Measurements from ENCODE around the gene ETV3.

ETV3 gene

DNA sequence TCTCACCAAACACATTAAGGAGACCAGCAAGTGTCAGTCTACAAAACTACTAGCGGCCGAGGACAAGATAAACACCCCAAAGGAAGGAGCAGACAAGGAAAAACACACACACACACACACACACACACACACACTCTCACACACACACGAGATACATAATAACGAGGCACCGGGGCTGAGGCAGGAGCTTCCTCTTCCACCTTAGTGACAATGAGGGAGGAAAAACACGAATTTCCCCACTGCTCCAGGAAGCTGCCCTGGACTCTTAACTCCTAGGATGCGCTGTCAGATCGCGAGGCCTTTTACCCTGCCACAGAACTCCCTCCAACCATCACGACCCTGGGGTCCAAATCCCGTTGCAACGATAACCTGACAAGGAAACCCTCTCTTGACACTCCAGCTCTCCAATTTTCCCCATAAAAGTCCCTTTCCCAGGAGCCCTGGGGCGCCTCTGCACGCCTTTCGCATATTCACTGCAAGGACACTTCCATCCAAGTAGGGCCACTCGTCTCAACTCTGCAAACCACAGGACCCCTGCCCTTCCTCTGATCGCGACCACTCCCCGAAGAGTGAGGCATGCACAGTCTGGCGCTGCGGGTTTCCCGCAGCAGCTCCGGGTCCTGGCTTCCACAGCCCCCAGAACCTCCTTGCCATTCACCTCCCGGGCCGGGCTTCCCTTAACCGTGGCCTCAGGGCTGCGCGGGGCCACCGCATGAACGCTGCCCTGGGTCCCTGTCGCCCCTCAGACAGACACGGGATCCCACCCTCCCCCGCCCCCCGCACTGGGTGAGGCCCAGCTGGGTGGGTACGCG, 581 bp downstream of the ETV3 start:
- no peak for DNase-seq

DNA sequence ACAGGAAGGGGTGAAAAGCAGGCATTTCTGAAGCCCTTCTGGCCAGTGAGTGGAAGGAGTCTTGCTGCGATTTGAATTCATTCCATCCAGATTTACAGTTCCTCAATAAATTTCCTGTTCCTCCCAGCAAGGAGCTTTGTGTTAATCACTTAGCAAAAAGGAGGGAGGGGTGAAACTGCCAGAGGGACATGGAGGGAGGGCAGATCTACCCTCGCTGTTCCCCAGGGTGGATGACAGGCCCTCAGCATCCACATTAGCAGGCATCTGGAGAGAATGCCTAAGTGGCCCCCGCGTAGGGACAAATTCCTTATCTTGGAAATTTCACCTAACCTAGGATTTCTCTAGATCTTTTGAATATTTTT, 1.2 kb downstream of the ETV3 start:
- DNase-seq, result no peak

DNA sequence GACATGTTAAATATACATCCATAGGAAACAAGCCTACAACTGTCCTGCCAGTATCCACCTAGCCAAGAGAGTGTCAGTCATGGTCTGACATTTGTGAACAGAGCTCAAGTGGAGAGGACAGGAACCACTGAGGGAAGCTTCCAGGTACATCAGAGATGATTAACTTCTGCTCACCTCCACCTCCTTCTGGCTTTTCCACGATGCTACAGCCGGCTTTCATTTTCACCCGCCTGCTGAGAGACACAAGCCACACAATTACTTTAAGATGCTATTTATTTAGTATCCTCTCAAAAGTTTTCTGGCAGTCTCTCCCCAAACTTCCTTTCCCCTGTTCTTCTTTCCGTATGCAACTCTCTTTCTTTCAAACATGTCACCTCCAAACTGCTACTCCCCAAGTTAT, 2.1 kb downstream of the ETV3 start:
- no peak for DNase-seq

DNA sequence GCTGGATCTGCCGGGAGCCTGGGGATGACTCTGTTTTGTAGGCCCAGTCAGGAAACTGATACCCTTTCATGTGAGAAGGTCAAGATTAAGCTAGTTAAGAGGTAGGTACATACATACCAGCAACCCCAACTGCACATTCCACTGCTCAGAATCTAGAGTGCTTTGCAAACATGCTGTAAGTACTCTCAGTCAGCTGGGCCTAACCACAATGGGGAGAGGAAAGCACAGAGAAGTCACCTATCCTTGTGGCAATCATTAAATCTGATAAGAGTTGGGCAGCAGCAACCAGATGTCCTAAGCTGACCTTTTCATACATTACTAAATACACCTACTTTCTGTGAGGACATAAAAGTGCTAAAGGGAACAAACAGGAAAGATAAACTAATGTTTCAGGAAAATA, 2.5 kb downstream of the ETV3 start:
- no peak for DNase-seq

DNA sequence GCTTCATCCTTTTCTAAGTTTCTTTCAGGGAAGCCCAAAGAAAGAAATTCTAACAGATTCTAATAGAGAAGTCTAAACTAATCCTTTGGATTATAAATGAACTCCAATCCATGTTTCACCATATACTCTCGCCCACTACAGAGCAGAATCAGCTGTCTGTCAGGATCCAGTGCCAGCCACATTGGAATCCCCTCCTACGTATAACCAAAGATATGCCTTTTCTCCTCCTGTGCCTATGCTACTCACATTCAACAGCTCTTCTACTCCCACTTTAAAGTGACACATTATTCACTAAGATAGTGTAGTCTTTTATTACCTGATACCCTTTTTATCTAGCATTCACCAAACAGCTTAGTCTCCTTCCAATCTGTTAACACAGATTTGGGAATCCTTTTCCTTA, 3.1 kb downstream of the ETV3 start:
- no peak for DNase-seq

DNA sequence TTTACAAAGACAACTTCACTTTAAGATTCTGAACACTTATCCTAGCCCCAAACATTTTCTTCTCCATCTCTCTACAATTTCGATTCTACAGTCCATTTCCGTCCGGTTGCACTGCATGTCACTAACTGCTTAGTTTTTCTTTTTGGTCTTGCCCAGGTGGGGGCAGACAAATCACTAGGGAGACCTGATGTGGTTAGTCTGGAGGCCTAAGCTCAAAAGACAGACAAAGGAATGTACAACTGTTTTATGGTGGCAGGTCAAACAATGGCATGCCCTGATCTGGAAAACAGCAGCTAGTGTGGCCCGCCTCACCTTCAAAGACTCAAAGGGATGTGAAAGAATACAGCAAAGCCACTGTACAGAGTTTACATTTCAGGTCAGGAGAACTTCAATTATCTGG, 3.8 kb downstream of the ETV3 start:
- DNase-seq, result no peak

DNA sequence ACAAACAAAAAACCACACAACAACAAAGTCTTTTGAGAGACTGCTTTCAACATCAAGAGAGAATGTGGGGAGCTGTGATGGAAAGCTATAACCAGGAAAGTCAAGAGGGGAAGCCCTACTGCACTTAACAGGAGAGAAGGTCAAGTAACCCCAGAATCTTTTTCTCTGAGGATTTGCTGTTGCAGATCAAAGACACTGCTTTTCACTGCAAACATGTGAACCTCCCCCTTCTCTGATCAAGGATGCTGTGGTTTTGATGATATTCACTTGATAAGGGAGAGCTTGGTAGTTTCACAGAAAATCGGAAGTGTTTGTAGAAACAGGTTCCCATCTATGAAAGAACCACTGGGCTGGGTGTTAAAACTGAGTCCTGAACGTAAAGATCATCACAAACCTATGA, 4.8 kb downstream of the ETV3 start:
- DNase-seq, result no peak

DNA sequence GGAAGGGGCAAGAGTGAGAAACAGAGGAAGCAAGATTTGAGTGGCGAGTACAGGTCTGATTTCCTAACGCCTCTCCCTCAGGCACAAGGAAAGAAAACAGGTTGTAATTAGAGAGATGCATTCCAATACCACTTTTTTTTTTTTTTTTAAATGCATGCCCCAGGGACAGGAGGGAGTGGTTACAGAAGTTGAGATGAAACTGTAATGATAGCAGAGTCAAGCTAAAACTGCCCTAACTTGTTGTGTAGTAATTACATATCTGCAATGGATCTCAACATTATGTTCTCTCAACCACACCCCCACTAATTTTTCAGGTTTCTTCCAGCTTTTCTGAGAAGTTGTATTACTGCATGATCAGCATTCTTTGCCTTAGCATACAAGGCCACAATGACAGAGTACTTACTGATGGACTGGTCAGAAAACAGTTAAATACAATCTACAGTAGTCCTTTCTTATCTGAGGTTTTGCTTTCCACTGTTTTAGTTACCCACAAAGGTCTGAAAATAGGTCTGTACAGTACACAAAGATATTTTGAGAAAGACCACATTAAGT, 5.5 kb downstream of the ETV3 start:
- DNase-seq, result no peak

DNA sequence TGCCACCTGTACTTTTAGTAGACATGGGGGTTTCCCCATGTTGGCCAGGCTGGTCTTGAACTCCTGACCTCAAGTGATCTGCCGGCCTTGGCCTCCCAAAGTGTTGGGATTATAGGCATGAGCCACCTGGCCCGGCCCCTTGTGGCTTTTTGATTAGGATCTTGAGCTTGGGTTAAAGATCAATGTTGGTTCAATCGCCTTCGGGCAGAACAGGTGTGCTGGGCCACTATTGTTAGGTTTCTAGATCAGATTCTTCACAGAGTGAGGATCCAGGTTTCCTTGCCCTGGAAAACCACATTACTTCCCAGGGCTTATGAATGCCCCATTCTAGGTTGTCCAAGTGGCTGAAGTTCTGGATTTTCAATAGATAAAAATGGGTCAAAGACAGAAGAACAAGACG, 6.1 kb downstream of the ETV3 start:
- DNase-seq, result no peak

DNA sequence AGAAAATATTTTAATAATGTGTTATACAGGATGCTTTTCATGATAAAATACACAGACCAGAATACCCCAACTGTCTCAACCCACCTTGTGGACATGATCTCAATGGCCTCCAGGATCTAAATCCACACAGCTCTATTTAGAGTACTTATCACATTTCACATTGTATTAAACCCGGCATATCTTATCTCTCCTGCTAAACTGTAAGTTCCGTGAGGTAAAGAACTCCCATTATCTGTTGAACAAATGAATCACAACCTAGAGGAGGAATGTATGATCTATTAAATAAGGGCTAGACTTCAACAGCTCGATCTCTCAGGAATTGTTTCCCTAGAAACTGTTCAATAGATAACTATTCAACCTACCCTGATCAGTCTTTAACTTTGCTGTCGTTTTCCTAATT, 6.9 kb downstream of the ETV3 start:
- no peak for DNase-seq

DNA sequence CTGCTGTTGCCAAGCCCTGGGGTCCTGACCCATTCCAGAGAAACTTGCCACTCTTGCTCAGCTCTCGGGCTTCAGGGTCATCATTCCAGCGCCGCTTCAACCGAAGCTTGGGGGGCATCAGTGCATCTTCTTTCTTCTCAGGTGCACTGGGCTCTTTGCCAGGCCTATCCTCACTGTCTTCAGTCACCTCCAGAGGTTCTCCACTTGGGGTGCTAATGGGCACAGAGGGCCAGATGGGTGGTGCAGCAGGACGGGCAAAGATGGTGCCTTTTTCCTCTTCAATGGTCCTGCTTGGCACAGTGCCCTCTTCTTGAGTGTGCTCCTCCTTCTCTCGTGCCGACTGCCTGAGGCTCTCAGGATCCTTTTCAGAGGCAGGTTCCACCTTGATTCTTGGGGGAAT, 13.3 kb downstream of the ETV3 start:
- DNase-seq, result no peak

DNA sequence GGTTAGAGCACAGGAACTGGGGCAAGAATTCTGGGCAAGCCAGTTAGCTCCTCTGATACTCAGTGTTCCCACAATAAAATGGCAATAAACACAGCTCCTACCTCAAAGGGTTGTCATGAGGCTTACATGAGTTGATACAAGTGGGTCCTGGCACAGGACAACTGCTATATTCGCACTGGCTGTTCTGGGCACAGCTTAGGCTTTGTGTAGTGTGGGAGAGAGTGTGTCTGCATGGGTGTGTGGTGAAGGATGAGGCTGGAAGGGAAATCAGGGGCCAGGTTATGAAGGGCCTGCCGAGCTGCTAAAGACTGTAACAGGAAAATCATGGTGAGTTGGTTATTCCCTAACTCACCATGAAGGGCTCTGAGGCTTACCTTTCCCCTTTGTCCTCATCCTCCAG, 18.7 kb downstream of the ETV3 start:
- DNase-seq, result no peak

DNA sequence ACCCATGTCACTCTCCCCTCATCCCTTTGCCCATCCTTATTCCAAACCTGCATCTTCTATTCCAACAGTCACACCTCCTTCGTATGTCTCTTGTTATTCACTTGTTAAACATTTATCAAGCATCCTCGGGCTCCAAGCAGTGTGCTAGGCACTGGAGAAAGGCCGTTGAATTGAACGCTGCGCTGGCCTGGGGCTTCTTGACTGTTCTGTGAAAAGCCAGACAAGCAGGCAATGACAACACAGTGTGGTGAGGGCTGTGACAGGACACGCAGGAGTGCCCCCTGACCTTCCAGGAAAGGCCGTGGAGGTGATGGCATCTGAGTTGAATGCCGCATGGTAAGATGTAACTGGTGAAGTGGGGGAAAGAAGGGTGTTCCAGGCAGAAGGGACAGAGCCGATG, 19.2 kb downstream of the ETV3 start:
- DNase-seq, result no peak

DNA sequence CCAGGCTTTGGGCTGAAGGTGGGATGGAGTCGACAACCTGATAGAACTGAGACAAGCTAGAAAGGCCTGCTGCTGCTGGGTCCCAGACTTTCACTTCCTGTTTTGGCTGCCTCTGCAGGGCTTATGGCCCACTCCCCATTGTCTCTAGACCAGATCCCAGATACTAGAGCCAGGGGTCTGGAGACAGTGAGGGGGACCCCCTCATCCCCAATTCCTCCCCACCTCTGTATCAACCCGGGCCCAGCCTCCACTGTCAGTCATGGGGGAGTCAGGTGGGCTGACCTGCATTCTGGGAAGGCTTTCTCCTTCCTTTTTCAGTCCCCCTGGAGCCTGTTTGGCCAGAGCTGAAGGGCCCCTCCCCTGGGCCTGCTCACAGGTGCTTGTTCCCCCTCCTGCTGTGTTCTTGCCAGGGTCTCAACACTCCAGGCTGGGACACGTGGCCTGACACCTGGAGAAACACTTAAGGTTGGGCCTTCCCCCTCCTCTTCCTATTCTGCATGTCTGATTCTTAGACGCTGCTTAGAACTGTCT, 20.6 kb downstream of the ETV3 start:
- no peak for DNase-seq

DNA sequence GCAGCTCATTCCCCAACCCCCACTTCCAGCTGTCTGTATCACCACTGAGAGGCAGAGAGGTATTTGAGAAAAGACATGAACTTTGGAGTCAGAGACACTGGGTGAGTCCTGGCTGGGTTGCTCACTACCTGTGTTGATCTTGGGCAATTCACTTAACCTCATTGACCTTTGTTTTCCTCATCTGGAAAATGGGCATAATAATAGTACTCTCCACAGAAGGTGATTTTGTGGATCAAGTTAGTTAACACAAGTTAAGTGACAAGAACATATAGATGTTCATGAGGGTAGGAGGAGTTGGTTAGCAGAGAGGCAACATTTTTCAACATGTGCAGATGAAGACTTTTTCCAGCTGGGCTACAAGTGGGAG, 21.5 kb downstream of the ETV3 start:
- no peak for DNase-seq

DNA sequence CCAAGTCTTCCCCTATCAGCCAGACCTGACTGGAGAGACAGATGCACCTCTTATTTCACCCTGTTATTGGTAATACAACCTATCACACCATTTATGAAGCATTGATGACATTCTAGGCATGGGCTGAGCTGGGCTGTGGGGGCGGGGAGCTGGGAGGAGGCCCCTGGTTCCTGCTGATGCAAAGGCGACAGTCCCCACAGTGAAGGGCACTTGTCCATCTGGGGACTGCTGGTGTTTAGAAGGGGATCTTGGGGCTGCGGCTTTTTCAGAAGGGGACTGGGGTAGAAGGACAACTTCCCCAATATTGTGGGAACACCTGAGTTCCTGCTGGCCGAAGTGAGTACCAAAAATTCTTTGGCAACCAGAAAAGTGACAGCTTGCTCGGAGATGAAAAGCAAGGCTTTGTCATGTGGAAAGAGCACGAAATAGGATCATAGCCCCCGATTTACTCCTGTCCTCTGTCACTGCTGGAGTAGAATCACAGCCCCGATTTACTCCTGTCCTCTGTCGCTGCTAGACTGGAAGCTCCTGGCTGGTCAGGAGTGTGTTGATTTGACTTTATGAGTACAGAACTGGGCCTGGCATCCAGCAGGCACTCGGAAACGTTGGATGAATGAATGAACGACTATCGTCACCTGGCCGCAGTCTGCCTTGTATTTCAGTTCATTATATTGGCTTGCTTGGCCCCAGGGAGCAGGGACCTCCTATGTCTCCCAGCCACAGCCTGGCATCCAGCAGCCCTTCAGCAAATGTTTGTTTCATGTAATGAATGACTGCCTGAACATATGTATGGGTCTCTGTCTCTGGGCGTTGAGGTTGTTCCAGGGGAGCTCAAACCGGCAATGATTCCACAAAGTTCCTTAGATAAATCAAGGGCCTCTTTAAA, 22.1 kb downstream of the ETV3 start:
- no peak for DNase-seq

DNA sequence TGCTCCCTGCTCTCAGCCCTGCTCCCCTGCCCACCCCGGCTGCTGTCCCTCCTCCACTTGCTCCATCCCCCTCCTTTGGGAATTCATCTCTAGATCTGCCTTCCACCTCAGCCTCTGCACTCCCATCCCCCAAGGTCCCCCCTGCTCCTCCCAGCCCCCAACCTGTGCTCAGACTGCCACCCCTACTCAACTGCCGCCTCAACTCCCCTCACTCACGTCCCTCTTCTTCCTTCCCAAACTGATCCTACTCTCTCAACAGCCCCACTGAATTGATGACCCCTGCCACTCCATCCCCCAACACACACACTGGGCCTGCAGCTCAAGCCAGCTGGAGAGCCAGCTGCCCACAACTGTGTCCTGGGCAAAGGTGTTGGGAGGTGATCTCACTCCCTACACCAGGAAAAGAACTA, 22.8 kb downstream of the ETV3 start:
- no peak for DNase-seq

DNA sequence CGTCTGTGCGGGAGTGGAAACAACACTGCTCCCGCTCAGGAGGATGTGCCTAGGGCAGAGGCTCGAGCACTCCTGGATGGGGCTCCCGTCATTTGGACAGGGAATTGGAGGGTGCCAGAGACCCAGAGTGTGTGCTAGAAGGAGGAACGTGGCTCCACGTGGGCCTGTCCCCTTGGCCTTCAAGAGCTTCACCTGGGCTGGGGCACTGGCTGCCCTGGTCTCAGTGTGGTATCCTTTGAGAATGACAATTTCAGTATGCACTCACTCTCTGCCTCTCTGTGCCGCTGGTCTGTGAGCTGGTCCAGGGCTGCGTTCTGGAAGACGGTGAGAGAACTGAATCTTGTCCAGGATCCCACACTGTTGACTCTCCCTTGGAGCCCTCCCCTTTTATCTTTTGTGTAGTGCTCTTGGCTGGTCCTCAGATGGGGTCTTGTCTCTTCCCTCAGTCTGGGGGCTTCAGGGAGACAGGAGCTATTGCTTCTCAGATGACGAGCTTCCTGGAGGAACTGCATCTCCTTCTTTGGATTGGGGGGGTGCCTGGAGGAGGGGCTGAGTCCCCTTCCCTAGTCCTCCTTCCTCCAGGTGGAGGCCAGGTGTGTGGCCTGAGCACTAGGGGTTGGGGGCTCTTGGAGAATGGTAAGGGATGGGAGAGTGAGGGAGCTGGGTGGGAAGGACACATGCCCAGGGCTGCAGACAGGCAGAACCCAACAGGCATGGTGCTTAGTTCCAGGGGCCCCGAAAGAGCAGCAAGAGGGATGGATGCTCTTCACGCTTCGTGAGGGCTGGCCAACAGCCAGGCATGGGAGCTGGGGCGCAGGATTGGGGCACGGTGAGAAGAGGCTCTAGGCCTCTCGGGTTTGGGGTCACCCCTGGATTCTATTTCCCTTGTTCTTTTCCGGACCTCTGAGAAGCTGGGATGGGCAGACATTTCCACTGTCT, 23.7 kb downstream of the ETV3 start:
- DNase-seq, result no peak

DNA sequence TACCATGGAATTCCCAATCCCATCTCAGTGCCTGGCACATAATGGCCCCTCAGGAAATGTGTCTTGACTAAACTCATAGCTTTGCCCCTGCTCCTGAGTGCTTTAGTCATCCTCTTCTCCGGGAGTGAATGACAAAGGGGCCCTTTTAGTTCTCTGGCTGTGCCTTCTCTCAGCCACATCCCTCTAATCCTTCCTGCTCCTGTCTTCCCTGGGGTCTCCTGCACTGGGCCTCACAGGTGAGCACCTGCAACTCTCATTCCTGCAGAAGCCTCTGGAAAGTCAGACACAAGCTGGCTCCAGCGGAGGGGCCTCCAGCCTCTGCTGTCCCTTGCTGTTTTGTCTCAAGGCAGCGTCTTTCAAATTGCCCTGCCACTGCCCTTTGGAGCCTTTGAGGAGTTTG, 24.6 kb downstream of the ETV3 start:
- no peak for DNase-seq

DNA sequence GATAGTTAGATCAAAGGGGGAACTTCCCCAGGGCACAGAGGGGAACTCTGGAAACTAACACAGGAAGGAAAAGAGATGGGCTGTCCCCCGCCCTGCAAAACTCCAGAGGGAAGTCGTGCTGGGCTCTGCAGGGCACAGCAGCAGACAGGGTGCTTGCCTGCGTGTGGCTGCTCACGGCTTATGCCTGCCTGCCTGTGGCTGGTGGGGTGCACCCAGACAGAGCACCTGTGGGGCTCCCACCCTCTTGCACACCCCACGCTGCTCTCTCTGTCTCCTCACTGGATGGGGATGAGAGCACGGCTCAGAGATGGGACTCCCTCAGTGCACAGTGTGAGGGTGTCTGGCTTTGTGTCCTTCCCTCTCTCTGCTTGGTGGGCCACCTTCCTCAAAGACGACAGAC, 25.1 kb downstream of the ETV3 start:
- no peak for DNase-seq

DNA sequence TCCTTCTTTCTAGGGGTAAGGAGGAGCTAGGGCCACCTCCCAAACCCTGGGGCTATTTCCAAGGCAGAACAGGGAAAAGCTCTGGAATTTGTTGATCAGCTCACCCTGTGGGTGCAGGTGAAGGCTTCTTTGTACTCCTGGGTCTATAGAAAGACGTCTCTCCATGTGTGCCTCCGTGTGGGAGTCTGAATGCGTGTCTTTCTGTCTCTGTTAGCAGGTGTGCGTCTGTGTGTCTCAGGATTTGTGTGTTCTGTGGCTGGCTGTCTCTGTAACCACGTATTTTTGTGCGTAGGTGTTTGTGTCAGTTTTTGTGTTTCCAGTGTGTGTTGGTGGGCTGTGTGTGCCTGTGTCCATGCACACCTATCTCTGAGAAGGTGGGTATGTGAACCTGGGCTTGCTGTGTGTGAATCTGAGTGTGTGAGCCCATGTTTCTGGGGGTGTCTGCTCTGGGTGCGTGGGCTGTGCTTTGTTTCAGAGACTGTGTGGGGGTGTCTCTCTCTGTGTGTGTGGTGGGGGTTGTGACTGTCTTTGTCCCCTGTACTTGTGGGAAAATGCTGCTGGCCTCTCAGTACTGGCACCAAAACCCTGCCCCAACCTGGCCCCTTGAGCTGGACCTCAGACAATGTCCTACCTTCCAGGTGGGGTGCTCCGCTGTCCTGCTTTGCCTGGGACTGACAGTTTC, 25.9 kb downstream of the ETV3 start:
- no peak for DNase-seq

Measured in activated CD4-positive, CD25-positive, alpha-beta regulatory T cell (primary cell).